Measurements from ENCODE around the gene RNF213.
"Not testable (repeated sequence)": the region's sequence is repeated elsewhere in the genome, so short reads cannot be mapped to it uniquely, and the experiment has no call there.

Gene RNF213

GRCh38 chr17:80225230-80225629 lies 35.4 kb upstream of the RNF213 start:
- no peak for DNase-seq

GRCh38 chr17:80227156-80227555 lies 33.5 kb upstream of the RNF213 start:
- no peak for DNase-seq

- DNase-seq: no peak
Measured at GRCh38 chr17:80227666-80228065, 33.0 kb upstream of the RNF213 start.

GRCh38 chr17:80228477-80228876 lies 32.2 kb upstream of the RNF213 start:
- DNase-seq: no peak

GRCh38 chr17:80229011-80229410 lies 31.6 kb upstream of the RNF213 start:
- DNase-seq: no peak

GRCh38 chr17:80232438-80232837 lies 28.2 kb upstream of the RNF213 start:
- no peak for DNase-seq

GRCh38 chr17:80233202-80233601 lies 27.4 kb upstream of the RNF213 start:
- DNase-seq: no peak

GRCh38 chr17:80236911-80237310 lies 23.7 kb upstream of the RNF213 start:
- no peak for DNase-seq

GRCh38 chr17:80237386-80237785 lies 23.3 kb upstream of the RNF213 start:
- no peak for DNase-seq

GRCh38 chr17:80242505-80242904 lies 18.1 kb upstream of the RNF213 start:
- DNase-seq: no peak

- DNase-seq: no peak
Measured at GRCh38 chr17:80243526-80244433, 16.9 kb upstream of the RNF213 start.

- not testable (repeated sequence) for DNase-seq
Measured at GRCh38 chr17:80244448-80244847, 16.2 kb upstream of the RNF213 start.

GRCh38 chr17:80244871-80245509 lies 15.7 kb upstream of the RNF213 start:
- DNase-seq: no peak

GRCh38 chr17:80245566-80246265 lies 14.9 kb upstream of the RNF213 start:
- DNase-seq: no peak

GRCh38 chr17:80246266-80246681 lies 14.4 kb upstream of the RNF213 start:
- DNase-seq: no peak

- no peak for DNase-seq
Measured at GRCh38 chr17:80246726-80247125, 13.9 kb upstream of the RNF213 start.

- DNase-seq: no peak
Measured at GRCh38 chr17:80247561-80247960, 13.1 kb upstream of the RNF213 start.

- no peak for DNase-seq
Measured at GRCh38 chr17:80248001-80248893, 12.4 kb upstream of the RNF213 start.

GRCh38 chr17:80248894-80249710 lies 11.6 kb upstream of the RNF213 start:
- no peak for DNase-seq

- no peak for DNase-seq
Measured at GRCh38 chr17:80251966-80252365, 8.7 kb upstream of the RNF213 start.

GRCh38 chr17:80252871-80253270 lies 7.8 kb upstream of the RNF213 start:
- no peak for DNase-seq

Data from NK-92 treated with Interleukin-12 subunit alpha and Interleukin-12 subunit beta, amount 100 ng/mL, for 24 hours (cell line).